Skeletal muscle cell (primary cell): ENCODE measurements around the gene TIMM10B.
"Not testable (repeated sequence)": the region's sequence is repeated elsewhere in the genome, so short reads cannot be mapped to it uniquely, and the experiment has no call there.

Experiments used
- DNase-seq: peaks from one replicate; pipeline ENCODE4 v3.0.0-alpha.2; 2010; ENCODE audit warnings: low read depth
- H3K4me3 ChIP-seq: 2 replicates; pipeline ENCODE4 v1.5.1; 2011; ENCODE audit warnings: low read depth, mild to moderate bottlenecking, control low read depth, low read length, moderate library complexity

TIMM10B gene

GRCh38 chr11:6498121-6498520, 16.8 kb downstream of the TIMM10B start:
- H3K4me3 ChIP-seq = no peak overlapping the region
- DNase-seq = no peak

- H3K4me3 ChIP-seq = no peak overlapping the region
- no peak for DNase-seq
Observed at GRCh38 chr11:6498544-6498943, 17.2 kb downstream of the TIMM10B start.

GRCh38 chr11:6502382-6502781, 21.1 kb downstream of the TIMM10B start:
- no peak for DNase-seq
- no peak overlapping the region for H3K4me3 ChIP-seq

GRCh38 chr11:6504166-6504565, 22.9 kb downstream of the TIMM10B start:
- DNase-seq = no peak
- no peak overlapping the region for H3K4me3 ChIP-seq

GRCh38 chr11:6505577-6506240, 24.4 kb downstream of the TIMM10B start:
- no peak overlapping the region for H3K4me3 ChIP-seq
- DNase-seq = no peak

GRCh38 chr11:6516865-6517264, 35.6 kb downstream of the TIMM10B start:
- DNase-seq = no peak
- no peak overlapping the region for H3K4me3 ChIP-seq

GRCh38 chr11:6520265-6520664, 39.0 kb downstream of the TIMM10B start:
- DNase-seq = no peak
- no peak overlapping the region for H3K4me3 ChIP-seq

GRCh38 chr11:6521946-6522345, 40.6 kb downstream of the TIMM10B start:
- not testable (repeated sequence) for H3K4me3 ChIP-seq, DNase-seq

GRCh38 chr11:6523253-6523652, 42.0 kb downstream of the TIMM10B start:
- no peak for DNase-seq

GRCh38 chr11:6526411-6527135, 45.3 kb downstream of the TIMM10B start:
- H3K4me3 ChIP-seq = no peak overlapping the region

More at GRCh38 chr11:6523253-6523652, 42.0 kb downstream of the TIMM10B start:
- H3K4me3 ChIP-seq = no peak overlapping the region

GRCh38 chr11:6529266-6529665, 48.0 kb downstream of the TIMM10B start:
- H3K4me3 ChIP-seq = no peak overlapping the region
- no peak for DNase-seq

More at GRCh38 chr11:6526411-6527135, 45.3 kb downstream of the TIMM10B start:
- DNase-seq = no peak

- DNase-seq = no peak
- H3K4me3 ChIP-seq = no peak overlapping the region
Observed at GRCh38 chr11:6530848-6531247, 49.5 kb downstream of the TIMM10B start.

GRCh38 chr11:6531267-6531752, 50.0 kb downstream of the TIMM10B start:
- no peak for DNase-seq

More at GRCh38 chr11:6531267-6531752, 50.0 kb downstream of the TIMM10B start:
- no peak overlapping the region for H3K4me3 ChIP-seq
